Measurements from ENCODE around the gene MYCBP2.

DNA sequence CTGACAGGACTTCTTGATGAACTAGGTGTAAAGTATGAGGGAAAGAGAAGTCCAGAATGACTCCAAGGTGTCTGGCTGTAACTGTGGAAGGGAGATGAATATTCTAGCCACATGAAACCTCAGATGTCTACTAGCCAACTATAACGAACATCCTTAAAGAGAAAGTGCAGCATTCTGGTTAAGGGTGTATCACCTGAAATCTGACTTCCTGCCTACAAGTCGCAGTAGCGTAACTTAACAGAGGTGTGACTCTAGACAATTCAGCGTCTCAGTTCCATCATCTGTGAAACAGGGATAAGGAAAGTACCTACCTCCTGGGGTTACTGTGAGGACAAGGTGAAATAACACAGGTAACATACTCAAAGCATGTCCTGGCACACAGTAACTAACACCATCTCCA, 154.2 kb downstream of the MYCBP2 start:
- TF ChIP-seq, protein P1, sequence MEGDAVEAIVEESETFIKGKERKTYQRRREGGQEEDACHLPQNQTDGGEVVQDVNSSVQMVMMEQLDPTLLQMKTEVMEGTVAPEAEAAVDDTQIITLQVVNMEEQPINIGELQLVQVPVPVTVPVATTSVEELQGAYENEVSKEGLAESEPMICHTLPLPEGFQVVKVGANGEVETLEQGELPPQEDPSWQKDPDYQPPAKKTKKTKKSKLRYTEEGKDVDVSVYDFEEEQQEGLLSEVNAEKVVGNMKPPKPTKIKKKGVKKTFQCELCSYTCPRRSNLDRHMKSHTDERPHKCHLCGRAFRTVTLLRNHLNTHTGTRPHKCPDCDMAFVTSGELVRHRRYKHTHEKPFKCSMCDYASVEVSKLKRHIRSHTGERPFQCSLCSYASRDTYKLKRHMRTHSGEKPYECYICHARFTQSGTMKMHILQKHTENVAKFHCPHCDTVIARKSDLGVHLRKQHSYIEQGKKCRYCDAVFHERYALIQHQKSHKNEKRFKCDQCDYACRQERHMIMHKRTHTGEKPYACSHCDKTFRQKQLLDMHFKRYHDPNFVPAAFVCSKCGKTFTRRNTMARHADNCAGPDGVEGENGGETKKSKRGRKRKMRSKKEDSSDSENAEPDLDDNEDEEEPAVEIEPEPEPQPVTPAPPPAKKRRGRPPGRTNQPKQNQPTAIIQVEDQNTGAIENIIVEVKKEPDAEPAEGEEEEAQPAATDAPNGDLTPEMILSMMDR (IDR thresholded peaks at IDR 0.05), result no peak
- TF ChIP-seq POLR2A (IDR thresholded peaks at IDR 0.05) (no peak), EP300 (IDR thresholded peaks at IDR 0.05) (no peak)
